Fibroblast of lung (primary cell): ENCODE results near the gene SLC6A5. TPM values are rescaled to one million over a fixed set of nuclear protein-coding genes. Genes with fewer than 3 reads are reported as not detected.
A peak's percentile ranks its signal among the peaks of the same experiment; 100 is the strongest.

Source experiments
- DNase-seq, 2 donors: peaks; one replicate each; pipeline versions ENCODE4 v3.0.0 to v3.0.0-alpha.2; 2010; ENCODE audit warnings: low read depth in 2 of 2
- H2AFZ ChIP-seq: 2 replicates; pipeline ENCODE4 v1.5.1; 2012; ENCODE audit warnings: low read length, control low read depth, inconsistent platforms
- H3K27ac ChIP-seq: 2 replicates; pipeline ENCODE4 v1.5.1; 2011; ENCODE audit warnings: low read length, control low read depth; ENCODE audit not compliant: insufficient read depth
- H3K27me3 ChIP-seq: 2 replicates; pipeline ENCODE4 v1.5.1; 2011; ENCODE audit warnings: mild to moderate bottlenecking, low read length; ENCODE audit not compliant: control insufficient read depth, insufficient read depth
- H3K36me3 ChIP-seq: 2 replicates; pipeline ENCODE4 v1.5.1; 2011; ENCODE audit warnings: low read length; ENCODE audit not compliant: control insufficient read depth, insufficient read depth
- H3K4me1 ChIP-seq: 2 replicates; pipeline ENCODE4 v1.5.1; 2011; ENCODE audit warnings: low read length; ENCODE audit not compliant: control insufficient read depth, insufficient read depth; ENCODE audit errors: extremely low read depth
- H3K4me2 ChIP-seq: 2 replicates; pipeline ENCODE4 v1.5.1; 2011; ENCODE audit warnings: low read length, control low read depth; ENCODE audit not compliant: insufficient read depth; ENCODE audit errors: extremely low read depth
- H3K4me3 ChIP-seq, 4 experiments: fragments of 200-600 bp in 1 of 4; sonication (generic) in 1 of 4; replicated peaks in 1 of 4; 2 replicates each; pipeline ENCODE4 v1.5.1; 2011 to 2016; ENCODE audit warnings: low read length in 4 of 4, low read depth in 3 of 4, mild to moderate bottlenecking in 3 of 4, control low read depth in 2 of 4, inconsistent platforms in 1 of 4, mixed read lengths in 1 of 4; ENCODE audit not compliant: insufficient read depth in 1 of 4; ENCODE audit errors: control extremely low read depth in 1 of 4
- H3K79me2 ChIP-seq: 2 replicates; pipeline ENCODE4 v1.5.1; 2012; ENCODE audit warnings: mild to moderate bottlenecking, low read length, inconsistent platforms; ENCODE audit not compliant: control insufficient read depth, insufficient read depth
- H3K9ac ChIP-seq: 2 replicates; pipeline ENCODE4 v1.5.1; 2011; ENCODE audit warnings: mild to moderate bottlenecking, low read length, control low read depth; ENCODE audit not compliant: insufficient read depth
- H3K9me3 ChIP-seq: 2 replicates; pipeline ENCODE4 v1.5.1; 2012; ENCODE audit warnings: low read depth, low read length; ENCODE audit not compliant: control insufficient read depth, insufficient read depth
- H4K20me1 ChIP-seq: 2 replicates; pipeline ENCODE4 v1.5.1; 2011; ENCODE audit warnings: low read length; ENCODE audit not compliant: control insufficient read depth, insufficient read depth; ENCODE audit errors: extremely low read depth
- CTCF ChIP-seq, 2 donors: IDR thresholded peaks in 1 of 2; conservative IDR thresholded peaks in 1 of 2; 1 replicate in 1 of 2; 2 replicates in 1 of 2; pipeline ENCODE4 v1.5.1; 2011 to 2012; ENCODE audit warnings: low read length in 2 of 2, control low read depth in 1 of 2, inconsistent platforms in 1 of 2, low read depth in 1 of 2, mild to moderate bottlenecking in 1 of 2
- EZH2 ChIP-seq: IDR thresholded peaks from 2 replicates; pipeline ENCODE4 v1.5.1; 2012; ENCODE audit warnings: low read length, control low read depth, mild to moderate bottlenecking; ENCODE audit errors: missing control alignments
- polyA plus RNA-seq, 2 donors: library from polyadenylated mRNA; depleted of rRNA in 1 of 2; stranded (reverse) in 1 of 2; unstranded in 1 of 2; fragments of >200 nt; gene quantifications; 2 replicates each; pipeline ENCODE4 v1.2.1, GENCODE V29; 2011 to 2012; ENCODE audit warnings: missing spikeins in 1 of 2
- total RNA-seq: library from RNA; depleted of rRNA; stranded (reverse); fragments of >200 nt; gene quantifications from 2 replicates; pipeline ENCODE4 v1.2.1, GENCODE V29; 2014

Gene SLC6A5
- total and polyA plus RNA-seq, 2 donors (not counting 1 experiment from before 2014, with no cell fraction given), result not detected

DNA sequence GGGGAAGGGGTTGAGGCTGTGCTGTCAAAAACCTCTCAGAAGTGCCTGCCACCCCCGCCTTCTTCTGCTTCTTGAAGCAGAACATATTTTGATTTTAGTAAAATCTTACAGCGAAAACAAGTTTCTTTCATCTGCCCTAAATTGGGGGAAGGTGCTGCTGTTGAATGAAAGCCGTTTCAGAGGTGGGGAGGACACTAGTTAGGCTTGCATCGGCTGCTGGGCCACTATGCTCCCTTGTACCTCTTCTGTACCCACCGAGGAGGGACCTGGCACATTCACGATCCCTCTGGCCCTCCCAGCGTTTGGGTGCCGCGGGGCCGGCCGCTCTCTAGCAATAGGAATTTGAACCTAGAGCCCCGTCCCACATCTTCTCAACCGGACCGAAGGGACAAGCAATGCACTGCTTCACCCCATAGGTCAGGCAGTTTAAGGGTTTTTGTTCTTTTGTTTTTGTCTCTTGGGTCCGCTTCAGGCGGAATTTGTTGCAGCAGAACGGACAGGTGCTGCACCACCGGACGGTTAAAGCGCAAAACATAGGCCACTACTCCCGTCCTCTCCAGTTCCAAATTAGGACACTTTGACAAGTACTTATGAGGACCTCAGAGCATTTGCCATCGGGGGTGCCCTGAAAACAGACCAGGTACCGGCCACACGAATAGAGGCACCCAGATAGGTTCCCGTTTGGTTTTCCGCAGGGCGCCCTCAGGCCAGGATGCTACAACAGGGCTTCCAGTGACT is 5.6 kb downstream of the SLC6A5 start:
- H3K36me3 ChIP-seq, result no peaks in the 10 kb centered on the region
- H2AFZ ChIP-seq, result no peak overlapping the region
- no peaks in the 10 kb centered on the region for H3K79me2 ChIP-seq
- H3K9ac ChIP-seq, result no peak overlapping the region
- peaks cover 37% of the 10 kb centered on the region for H3K27me3 ChIP-seq
- TF ChIP-seq EZH2 (peak; percentile 71), CTCF (conservative IDR thresholded peaks at IDR 0.05 in 1 of 2, IDR thresholded peaks at IDR 0.05 in 1 of 2; ENCODE audit: low read depth in 1 of 2, low read length in 2 of 2) (no peak)
- no peaks in the 10 kb centered on the region for H4K20me1 ChIP-seq
- no peak for DNase-seq
- H3K9me3 ChIP-seq, result no peaks in the 10 kb centered on the region
- H3K4me3 ChIP-seq, result no peak overlapping the region
- no peak overlapping the region for H3K27ac ChIP-seq
- H3K4me1 ChIP-seq, result no peaks in the 10 kb centered on the region
- no peak overlapping the region for H3K4me2 ChIP-seq

DNA sequence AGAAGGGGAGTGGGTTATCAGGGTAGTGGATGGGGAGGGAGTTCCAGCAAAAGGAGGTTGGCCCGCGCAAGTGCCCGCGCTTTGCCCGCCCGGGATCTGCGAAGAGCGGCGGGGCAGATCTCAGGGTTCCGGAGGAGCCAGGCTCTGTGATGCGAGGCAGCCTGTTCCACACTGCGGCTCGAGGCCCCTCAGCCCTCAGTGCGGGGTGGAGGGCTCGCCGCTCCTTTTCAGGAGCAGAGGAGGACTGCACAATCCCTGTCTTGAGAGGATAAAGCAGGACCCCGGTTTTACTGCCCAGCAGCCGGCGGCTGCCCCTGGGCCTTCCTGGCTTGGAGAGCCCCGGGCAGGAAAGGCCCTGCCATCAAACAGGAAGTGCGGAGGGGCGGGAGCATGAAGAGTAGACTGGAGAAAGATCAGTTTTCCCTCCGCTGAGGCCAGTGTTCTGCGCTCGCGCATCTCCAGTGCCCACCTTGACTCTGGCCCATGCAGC is 6.2 kb downstream of the SLC6A5 start:
- DNase-seq, result no peak
- H2AFZ ChIP-seq, result no peak overlapping the region
- H3K27me3 ChIP-seq, result peaks cover 33% of the 10 kb centered on the region
- no peaks in the 10 kb centered on the region for H3K9me3 ChIP-seq
- no peak overlapping the region for H3K4me3 ChIP-seq
- no peaks in the 10 kb centered on the region for H4K20me1 ChIP-seq
- H3K4me1 ChIP-seq, result no peaks in the 10 kb centered on the region
- no peak overlapping the region for H3K27ac ChIP-seq
- TF ChIP-seq CTCF (conservative IDR thresholded peaks at IDR 0.05 in 1 of 2, IDR thresholded peaks at IDR 0.05 in 1 of 2; ENCODE audit: low read depth in 1 of 2, low read length in 2 of 2), result no peak
- no peak for TF ChIP-seq EZH2
- H3K4me2 ChIP-seq, result no peak overlapping the region
- H3K36me3 ChIP-seq, result no peaks in the 10 kb centered on the region
- H3K79me2 ChIP-seq, result no peaks in the 10 kb centered on the region
- H3K9ac ChIP-seq, result no peak overlapping the region

GRCh38 chr11:20608934-20609333 is 9.5 kb downstream of the SLC6A5 start:
- no peak for DNase-seq

More at GRCh38 chr11:20608934-20609333, 9.5 kb downstream of the SLC6A5 start:
- H3K79me2 ChIP-seq, result no peaks in the 10 kb centered on the region
- H3K36me3 ChIP-seq, result no peaks in the 10 kb centered on the region
- peaks cover 14% of the 10 kb centered on the region for H3K27me3 ChIP-seq
- TF ChIP-seq CTCF (conservative IDR thresholded peaks at IDR 0.05 in 1 of 2, IDR thresholded peaks at IDR 0.05 in 1 of 2; ENCODE audit: low read depth in 1 of 2, low read length in 2 of 2), result no peak
- TF ChIP-seq EZH2, result no peak
- H3K4me1 ChIP-seq, result no peaks in the 10 kb centered on the region
- H3K9ac ChIP-seq, result no peak overlapping the region
- H3K4me2 ChIP-seq, result no peak overlapping the region
- no peak overlapping the region for H3K4me3 ChIP-seq
- no peaks in the 10 kb centered on the region for H4K20me1 ChIP-seq
- H3K9me3 ChIP-seq, result no peaks in the 10 kb centered on the region
- no peak overlapping the region for H3K27ac ChIP-seq
- H2AFZ ChIP-seq, result no peak overlapping the region
